Activated CD4-positive, CD25-positive, alpha-beta regulatory T cell treated with anti-CD3 and anti-CD28 coated beads, Interleukin-2, amount 50 U/mL, for 72 hours (primary cell): ENCODE measurements around the gene SYNRG.
"Not testable (repeated sequence)": the region's sequence is repeated elsewhere in the genome, so short reads cannot be mapped to it uniquely, and the experiment has no call there.

Experiments used
- DNase-seq: peaks from one replicate; pipeline ENCODE4 v3.0.0; 2021

SYNRG gene

GRCh38 chr17:37609170-37610040 is at the start of gene SYNRG:
SYNRG (minus strand) TSS chr17:37609418; CDS start chr17:37609355, 63 bp downstream.
- DNase-seq, result peak; percentile 95

GRCh38 chr17:37657202-37657601 is 48.0 kb upstream of the SYNRG start:
- DNase-seq, result no peak

GRCh38 chr17:37651849-37652248 is 42.6 kb upstream of the SYNRG start:
- DNase-seq, result no peak

- no peak for DNase-seq
These were observed 41.3 kb upstream of the SYNRG start for GRCh38 chr17:37650419-37651003.

GRCh38 chr17:37648555-37648954 is 39.3 kb upstream of the SYNRG start:
- no peak for DNase-seq

GRCh38 chr17:37647856-37648255 is 38.6 kb upstream of the SYNRG start:
- DNase-seq, result no peak

GRCh38 chr17:37643869-37644268 is 34.7 kb upstream of the SYNRG start:
- DNase-seq, result no peak

- DNase-seq, result peak; percentile 85
These were observed 34.0 kb upstream of the SYNRG start, which contains the start of gene DDX52 for GRCh38 chr17:37643118-37643766. DDX52 (minus strand) TSS chr17:37643446; CDS start chr17:37643420, 26 bp downstream.

GRCh38 chr17:37642681-37643080 is 33.5 kb upstream of the SYNRG start:
- DNase-seq, result no peak

GRCh38 chr17:37640015-37640414 is 30.8 kb upstream of the SYNRG start:
- DNase-seq, result no peak

- no peak for DNase-seq
These were observed 28.7 kb upstream of the SYNRG start for GRCh38 chr17:37637956-37638355.

- not testable (repeated sequence) for DNase-seq
These were observed 7.2 kb upstream of the SYNRG start for GRCh38 chr17:37616430-37616829.

GRCh38 chr17:37614823-37615222 is 5.6 kb upstream of the SYNRG start:
- DNase-seq, result no peak

GRCh38 chr17:37614391-37614790 is 5.2 kb upstream of the SYNRG start:
- no peak for DNase-seq

- DNase-seq, result no peak
These were observed 1.8 kb upstream of the SYNRG start for GRCh38 chr17:37610971-37611370.

GRCh38 chr17:37610041-37610420 is 813 bp upstream of the SYNRG start:
- not testable (repeated sequence) for DNase-seq

- DNase-seq, result no peak
These were observed 658 bp downstream of the SYNRG start for GRCh38 chr17:37608351-37609169.

GRCh38 chr17:37607637-37608331 is 1.4 kb downstream of the SYNRG start:
- DNase-seq, result peak; percentile 37

- DNase-seq, result no peak
These were observed 3.3 kb downstream of the SYNRG start for GRCh38 chr17:37605813-37606505.

GRCh38 chr17:37605081-37605480 is 4.1 kb downstream of the SYNRG start:
- no peak for DNase-seq

- no peak for DNase-seq
These were observed 4.7 kb downstream of the SYNRG start for GRCh38 chr17:37604556-37604955.

- DNase-seq, result no peak
These were observed 11.1 kb downstream of the SYNRG start for GRCh38 chr17:37598145-37598544.
